ENCODE results near the gene KLHDC7A. TPM values are rescaled to one million over a fixed set of nuclear protein-coding genes. Genes with fewer than 3 reads are reported as not detected.

Gene KLHDC7A
- total and polyA plus RNA-seq, 2 of the 4 experiments (the other 2 are of a cell fraction), result not detected

DNA sequence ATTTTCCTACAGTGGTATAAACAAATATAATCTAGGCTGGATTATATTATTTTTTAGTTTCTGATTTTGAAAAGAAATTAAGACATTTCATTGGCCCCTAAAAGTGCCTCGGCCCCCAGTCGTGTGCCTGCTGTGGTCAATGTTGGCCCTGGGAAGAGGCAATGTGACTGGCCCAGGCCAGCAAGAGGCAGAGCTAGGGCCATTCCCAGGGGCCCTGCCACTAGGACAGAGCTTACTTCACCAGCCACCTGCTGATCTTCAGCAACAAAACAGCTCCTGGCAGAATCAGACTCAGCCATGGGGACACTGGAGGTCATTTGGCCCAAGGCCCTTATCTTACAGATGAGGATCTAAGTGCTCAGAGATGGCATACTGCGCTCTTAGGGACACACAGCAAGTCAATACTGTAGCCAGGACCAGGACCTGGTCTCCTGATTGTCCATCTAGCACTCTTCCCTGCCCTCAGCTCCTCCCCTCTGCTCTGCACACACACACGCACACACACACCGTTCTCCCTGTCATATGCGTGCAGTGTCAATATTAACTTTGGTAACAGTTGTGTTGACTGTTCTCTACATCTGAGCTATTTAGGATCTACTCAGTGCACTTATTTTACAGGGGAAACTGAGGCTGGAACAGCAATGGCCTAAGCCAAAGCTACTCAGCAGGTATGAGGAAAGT, 16.6 kb upstream of the KLHDC7A start:
- no peak for DNase-seq
- Histone ChIP-seq H3K4me2 (ENCODE audit: low read depth, low read length) (no peak overlapping the region), H4K91ac (ENCODE audit: insufficient read depth, low read depth, low read length) (no peak overlapping the region), H4K20me1 (ENCODE audit: insufficient read depth, low read length) (no peaks in the 10 kb centered on the region), H3K4me1 (ENCODE audit: control insufficient read depth, insufficient read depth, low read length) (no peaks in the 10 kb centered on the region), H2AK9ac (replicated peaks; ENCODE audit: low read depth, low read length, poor library complexity) (no peak overlapping the region), H3K4me3 (ENCODE audit: insufficient read depth, low read depth, low read length) (no peak overlapping the region), H2AK5ac (ENCODE audit: low read depth, low read length) (no peak overlapping the region), H2AFZ (replicated peaks; ENCODE audit: low read length, poor library complexity) (no peak overlapping the region), H3K56ac (ENCODE audit: extremely low read depth, insufficient read depth, low read length) (no peak overlapping the region), H3K27ac (ENCODE audit: insufficient read depth, low read length) (no peak overlapping the region), H3K18ac (ENCODE audit: low read depth, low read length) (no peak overlapping the region), H4K8ac (ENCODE audit: low read depth in 2 of 2, low read length in 2 of 2) (no peak overlapping the region), H3K4ac (ENCODE audit: low read depth, low read length) (no peak overlapping the region), H2BK5ac (ENCODE audit: low read depth, low read length, poor library complexity, severe bottlenecking) (no peak overlapping the region), H3K79me1 (ENCODE audit: low read depth in 1 of 2, low read length in 2 of 2) (no peaks in the 10 kb centered on the region), H2BK20ac (ENCODE audit: low read depth, low read length) (no peak overlapping the region), H2BK120ac (ENCODE audit: low read depth, low read length) (no peak overlapping the region), H4K5ac (ENCODE audit: low read depth, low read length) (no peak overlapping the region), H2BK15ac (ENCODE audit: low read depth, low read length) (no peak overlapping the region), H3K14ac (replicated peaks; ENCODE audit: low read depth, low read length) (no peak overlapping the region), H3K23ac (ENCODE audit: low read depth, low read length) (no peak overlapping the region), H3K36me3 (ENCODE audit: control insufficient read depth, insufficient read depth, low read length) (no peaks in the 10 kb centered on the region), H3K9ac (ENCODE audit: low read depth, low read length) (no peak overlapping the region), H3K9me1 (ENCODE audit: insufficient read depth, low read length) (no peaks in the 10 kb centered on the region), H3K9me3 (ENCODE audit: control insufficient read depth, insufficient read depth, low read length) (peaks cover 27% of the 10 kb centered on the region), H3K27me3 (ENCODE audit: control insufficient read depth, insufficient read depth, low read length) (no peaks in the 10 kb centered on the region)
- ChIA-PET POLR2A (ENCODE audit: unreplicated experiment) (no interaction called here), CTCF (no interaction called here)
- WGBS, 2 experiments (ENCODE audit: extremely low coverage in 2 of 2, insufficient read length in 1 of 2), result 13% methylated on average over 1 of the region's 6 CpGs; no CpG with 5 or more reads in 1 of the 2 experiments
- TF ChIP-seq, protein P1, sequence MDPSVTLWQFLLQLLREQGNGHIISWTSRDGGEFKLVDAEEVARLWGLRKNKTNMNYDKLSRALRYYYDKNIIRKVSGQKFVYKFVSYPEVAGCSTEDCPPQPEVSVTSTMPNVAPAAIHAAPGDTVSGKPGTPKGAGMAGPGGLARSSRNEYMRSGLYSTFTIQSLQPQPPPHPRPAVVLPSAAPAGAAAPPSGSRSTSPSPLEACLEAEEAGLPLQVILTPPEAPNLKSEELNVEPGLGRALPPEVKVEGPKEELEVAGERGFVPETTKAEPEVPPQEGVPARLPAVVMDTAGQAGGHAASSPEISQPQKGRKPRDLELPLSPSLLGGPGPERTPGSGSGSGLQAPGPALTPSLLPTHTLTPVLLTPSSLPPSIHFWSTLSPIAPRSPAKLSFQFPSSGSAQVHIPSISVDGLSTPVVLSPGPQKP (IDR thresholded peaks at IDR 0.05; ENCODE audit: borderline replicate concordance, low read depth, low read length), result no peak
- TF ChIP-seq CHD1 (IDR thresholded peaks at IDR 0.05; ENCODE audit: low read depth, low read length) (no peak), BHLHE40 (IDR thresholded peaks at IDR 0.05; ENCODE audit: low read depth, low read length) (no peak), RAD21 (IDR thresholded peaks at IDR 0.05; ENCODE audit: low read length) (no peak), CEBPB (IDR thresholded peaks at IDR 0.05; ENCODE audit: low read depth, low read length) (no peak), POLR2A (IDR thresholded peaks at IDR 0.05; ENCODE audit: low read depth, low read length) (no peak), SMC3 (IDR thresholded peaks at IDR 0.05; ENCODE audit: low read depth, low read length) (no peak), MAFK (IDR thresholded peaks at IDR 0.05; ENCODE audit: low read depth, low read length) (no peak), RCOR1 (IDR thresholded peaks at IDR 0.05; ENCODE audit: insufficient replicate concordance, low read length) (no peak), MXI1 (IDR thresholded peaks at IDR 0.05; ENCODE audit: borderline replicate concordance, low read depth, low read length) (no peak), NFE2L2 (IDR thresholded peaks at IDR 0.05; ENCODE audit: low read depth, low read length) (no peak), FOS (IDR thresholded peaks at IDR 0.05; ENCODE audit: low read depth, low read length) (no peak), MAZ (IDR thresholded peaks at IDR 0.05; ENCODE audit: borderline replicate concordance, low read depth, low read length) (no peak), RFX5 (IDR thresholded peaks at IDR 0.05; ENCODE audit: low read depth, low read length) (no peak)
- TF ChIP-seq, protein P2, sequence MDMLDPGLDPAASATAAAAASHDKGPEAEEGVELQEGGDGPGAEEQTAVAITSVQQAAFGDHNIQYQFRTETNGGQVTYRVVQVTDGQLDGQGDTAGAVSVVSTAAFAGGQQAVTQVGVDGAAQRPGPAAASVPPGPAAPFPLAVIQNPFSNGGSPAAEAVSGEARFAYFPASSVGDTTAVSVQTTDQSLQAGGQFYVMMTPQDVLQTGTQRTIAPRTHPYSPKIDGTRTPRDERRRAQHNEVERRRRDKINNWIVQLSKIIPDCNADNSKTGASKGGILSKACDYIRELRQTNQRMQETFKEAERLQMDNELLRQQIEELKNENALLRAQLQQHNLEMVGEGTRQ (IDR thresholded peaks at IDR 0.05; ENCODE audit: low read depth, low read length), result no peak
- TF ChIP-seq, protein P3, sequence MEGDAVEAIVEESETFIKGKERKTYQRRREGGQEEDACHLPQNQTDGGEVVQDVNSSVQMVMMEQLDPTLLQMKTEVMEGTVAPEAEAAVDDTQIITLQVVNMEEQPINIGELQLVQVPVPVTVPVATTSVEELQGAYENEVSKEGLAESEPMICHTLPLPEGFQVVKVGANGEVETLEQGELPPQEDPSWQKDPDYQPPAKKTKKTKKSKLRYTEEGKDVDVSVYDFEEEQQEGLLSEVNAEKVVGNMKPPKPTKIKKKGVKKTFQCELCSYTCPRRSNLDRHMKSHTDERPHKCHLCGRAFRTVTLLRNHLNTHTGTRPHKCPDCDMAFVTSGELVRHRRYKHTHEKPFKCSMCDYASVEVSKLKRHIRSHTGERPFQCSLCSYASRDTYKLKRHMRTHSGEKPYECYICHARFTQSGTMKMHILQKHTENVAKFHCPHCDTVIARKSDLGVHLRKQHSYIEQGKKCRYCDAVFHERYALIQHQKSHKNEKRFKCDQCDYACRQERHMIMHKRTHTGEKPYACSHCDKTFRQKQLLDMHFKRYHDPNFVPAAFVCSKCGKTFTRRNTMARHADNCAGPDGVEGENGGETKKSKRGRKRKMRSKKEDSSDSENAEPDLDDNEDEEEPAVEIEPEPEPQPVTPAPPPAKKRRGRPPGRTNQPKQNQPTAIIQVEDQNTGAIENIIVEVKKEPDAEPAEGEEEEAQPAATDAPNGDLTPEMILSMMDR (conservative IDR thresholded peaks at IDR 0.05; ENCODE audit: low read depth, low read length), result no peak
- dilution Hi-C loops (cut with HindIII; ENCODE audit: low sequenced_read_pairs, unreplicated experiment) (no loop called here), in situ Hi-C loops (cut with MboI; ENCODE audit: low sequenced_read_pairs) (no loop called here), intact Hi-C loops (cut with micrococcal nuclease) (no loop called here)
- ATAC-seq (ENCODE audit: low read depth), result no peak
- BruUV-seq (replicated peaks), result no TSS peak

Measured in IMR-90 (cell line).